NCI-H82 treated with DMSO at 0.1 percent for 48 hours (cell line): Measurements from ENCODE around the gene ST6GALNAC3.

Experiments
- DNase-seq: peaks from one replicate; lab custom pipeline; 2025; ENCODE audit not compliant: unreplicated experiment; lab: John Stamatoyannopoulos, UW

Gene ST6GALNAC3

DNA sequence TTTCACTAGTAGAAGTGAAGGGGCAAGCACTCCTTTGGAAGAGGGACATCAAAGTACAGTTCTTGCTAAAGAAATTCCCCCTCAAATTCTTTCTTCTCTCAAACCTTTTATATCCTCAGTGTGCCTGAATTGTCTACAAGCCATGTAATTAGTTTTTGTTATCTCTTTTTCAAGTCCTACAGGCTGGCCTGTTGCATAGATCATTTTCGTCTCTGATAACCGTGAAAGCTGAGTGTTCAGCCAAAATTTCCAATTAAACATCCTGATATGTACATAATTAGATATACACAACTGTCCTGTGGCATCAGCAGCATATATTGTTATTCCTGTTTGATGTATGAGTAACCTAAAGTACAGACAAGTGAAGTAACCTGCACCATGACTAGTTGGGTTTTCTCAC, 417.2 kb downstream of the ST6GALNAC3 start:
- no peak for DNase-seq

DNA sequence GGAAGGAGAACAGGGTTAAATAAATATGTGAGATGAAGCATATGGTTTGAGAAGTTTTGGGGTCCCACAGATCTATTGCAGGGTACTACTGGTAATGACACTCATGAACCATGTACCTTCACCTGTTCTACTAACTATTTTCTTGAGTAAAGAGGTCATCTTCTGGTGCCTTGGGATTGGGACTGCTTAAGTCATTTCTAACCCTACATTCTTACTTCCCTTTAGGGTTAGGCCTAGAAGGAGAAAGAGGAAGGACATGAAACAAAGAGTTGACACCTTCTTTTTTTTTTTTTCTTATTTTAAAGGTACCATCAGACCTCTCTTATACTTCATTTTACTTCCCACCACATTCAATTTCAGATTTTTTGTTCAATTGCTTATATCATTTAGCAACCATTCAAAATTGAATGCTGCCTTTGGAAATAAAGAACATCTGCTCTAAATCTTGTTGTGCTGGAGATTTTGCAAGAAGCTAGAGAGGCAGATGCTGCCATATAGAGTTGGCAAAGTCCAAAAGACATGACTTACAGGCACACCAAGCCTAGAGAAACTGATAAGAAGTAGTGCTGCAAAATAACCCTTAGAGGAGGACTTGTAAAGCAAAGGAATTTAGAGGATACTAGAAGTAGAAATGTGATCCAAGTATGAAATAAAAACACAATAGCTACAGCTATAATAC, 418.3 kb downstream of the ST6GALNAC3 start:
- DNase-seq, result no peak

DNA sequence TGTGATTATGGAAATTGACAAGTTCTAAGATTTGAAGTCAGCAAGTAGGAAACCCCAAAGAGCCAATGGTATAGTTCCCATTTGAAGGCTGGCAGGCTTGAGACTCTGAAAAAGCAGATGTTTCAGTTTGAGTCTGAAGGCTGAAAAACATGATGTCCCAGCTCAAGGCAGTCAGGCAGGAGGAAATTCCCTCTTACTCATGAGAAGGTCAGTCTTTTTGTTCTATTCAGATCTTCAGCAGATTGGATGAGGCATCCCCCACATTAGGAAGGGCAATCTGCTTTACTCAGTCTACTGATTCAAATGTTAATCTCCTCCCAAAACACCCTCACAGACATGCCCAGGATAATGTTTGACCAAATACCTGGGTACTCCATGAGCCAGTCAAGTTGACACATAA, 420.3 kb downstream of the ST6GALNAC3 start:
- peak; percentile 28 for DNase-seq

DNA sequence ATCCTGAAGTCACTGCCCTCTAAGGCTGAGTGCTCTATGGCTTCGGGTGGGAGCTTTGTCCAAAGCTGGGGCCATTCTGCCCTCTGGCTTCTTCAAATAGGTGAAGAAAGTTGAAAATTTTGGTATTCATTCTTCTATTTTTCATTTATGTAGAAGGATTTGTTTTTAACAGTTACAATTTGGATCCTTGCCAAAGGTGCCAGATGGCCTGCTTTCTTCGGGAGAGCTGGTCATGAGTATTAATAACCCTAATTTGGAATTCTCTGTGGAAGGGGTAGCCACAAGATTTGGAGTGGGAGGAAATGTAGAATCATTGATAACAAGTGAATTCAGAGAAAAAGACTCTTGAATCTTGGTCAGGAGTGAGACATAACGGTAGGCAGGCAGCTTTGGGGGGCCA, 422.3 kb downstream of the ST6GALNAC3 start:
- peak; percentile 75 for DNase-seq

DNA sequence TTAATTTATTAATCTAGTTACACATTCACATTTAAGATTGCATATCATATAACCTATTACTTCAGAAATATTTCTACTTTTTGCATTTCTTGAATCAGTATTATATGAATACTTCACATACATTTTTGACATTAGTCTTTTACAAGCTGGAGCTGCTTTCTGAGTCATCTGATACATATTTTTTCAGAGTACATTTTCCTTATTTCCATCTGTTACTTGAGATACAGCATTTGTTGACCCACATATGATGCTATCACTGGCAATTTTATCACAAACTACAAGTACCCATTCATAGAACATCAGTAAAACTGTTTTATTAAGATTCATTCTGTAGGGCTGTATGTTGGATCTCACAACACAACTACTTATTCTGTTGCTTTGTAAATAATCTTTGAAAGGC, 425.6 kb downstream of the ST6GALNAC3 start:
- DNase-seq, result no peak

DNA sequence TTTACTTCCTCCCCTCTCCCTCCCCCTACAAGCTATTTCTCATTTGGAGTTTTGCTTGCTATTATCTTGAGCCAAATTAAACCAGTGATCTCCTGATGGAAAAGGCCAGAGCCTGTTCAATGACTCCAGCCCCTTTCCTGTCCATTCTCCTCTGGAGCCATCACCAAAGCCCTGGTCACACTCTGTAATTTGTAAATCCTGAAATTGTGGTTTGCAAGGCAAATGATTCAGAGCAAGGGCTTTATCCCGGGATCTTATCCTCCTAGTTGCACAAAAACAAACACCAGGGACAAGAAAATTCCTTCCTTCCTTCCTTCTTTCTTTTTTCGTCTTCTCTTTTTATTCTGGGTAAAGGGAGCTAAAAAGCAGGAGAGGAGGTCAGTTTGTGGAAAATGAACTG, 426.6 kb downstream of the ST6GALNAC3 start:
- DNase-seq, result no peak

DNA sequence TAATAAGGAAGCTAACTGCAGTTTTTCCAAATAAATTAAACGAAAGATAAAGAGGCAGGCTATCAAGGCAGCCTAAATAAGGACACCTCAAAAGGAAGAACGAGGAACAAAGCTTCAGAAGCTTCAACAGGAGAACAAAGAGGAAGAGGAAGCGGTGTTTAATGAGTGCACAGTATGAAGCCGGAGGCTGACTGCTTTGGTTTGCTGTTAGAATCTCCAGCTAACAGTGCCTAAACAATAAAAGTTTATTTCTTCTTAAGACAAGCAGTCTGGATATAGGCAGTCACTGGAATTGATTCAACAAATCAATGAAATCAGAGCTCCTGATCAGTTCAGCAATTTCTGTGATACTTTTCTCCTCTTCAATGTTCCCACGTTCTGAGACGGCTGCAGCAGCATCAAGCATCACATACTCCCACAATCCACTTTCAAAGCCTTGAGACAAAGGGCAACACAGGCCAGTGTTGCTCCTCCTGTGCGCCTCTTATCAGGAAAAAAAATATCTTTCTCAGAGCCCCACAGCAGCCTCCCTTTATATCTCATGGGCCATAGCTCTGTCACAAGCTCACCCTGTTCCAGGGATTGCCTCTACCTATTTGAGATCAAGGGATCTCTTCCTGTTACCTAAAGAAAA, 427.2 kb downstream of the ST6GALNAC3 start:
- no peak for DNase-seq

DNA sequence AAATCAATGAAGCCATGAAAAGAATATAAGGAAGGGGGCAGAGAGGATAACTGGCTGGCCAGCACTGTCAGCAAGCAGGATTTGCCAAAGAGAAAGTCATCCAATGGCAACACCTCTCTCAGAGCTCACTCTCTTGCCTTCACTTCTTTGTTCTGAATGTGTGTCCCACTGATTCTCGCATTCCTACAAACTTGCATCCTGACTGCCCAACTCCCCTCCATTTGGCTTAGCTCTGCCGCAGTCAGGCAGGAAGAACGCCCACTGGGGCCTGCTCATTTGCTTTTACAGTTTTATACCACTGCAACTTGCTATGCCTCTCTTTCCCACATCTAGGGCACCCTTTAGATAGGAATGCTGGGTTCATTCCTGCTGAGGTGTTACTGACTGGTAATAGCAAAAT, 428.6 kb downstream of the ST6GALNAC3 start:
- DNase-seq, result no peak

DNA sequence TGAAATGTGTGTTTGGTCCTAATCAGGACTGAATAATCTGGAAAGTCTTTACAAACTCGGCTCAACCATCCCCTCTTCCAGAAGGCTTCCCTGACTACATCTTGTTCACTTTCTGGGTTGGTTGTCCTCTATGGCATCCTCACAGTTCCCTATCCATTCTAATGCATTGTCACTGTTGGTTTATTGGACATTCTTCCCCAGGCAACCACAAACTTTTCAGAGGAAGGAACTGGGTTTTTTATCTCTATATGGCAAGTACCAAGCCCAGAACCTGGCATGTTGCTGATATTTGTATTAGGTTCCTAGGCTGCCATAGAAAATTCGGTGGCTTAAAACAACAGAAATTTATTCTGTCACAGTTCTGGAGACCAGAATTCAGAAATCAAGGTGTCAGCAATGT, 429.2 kb downstream of the ST6GALNAC3 start:
- DNase-seq, result no peak

DNA sequence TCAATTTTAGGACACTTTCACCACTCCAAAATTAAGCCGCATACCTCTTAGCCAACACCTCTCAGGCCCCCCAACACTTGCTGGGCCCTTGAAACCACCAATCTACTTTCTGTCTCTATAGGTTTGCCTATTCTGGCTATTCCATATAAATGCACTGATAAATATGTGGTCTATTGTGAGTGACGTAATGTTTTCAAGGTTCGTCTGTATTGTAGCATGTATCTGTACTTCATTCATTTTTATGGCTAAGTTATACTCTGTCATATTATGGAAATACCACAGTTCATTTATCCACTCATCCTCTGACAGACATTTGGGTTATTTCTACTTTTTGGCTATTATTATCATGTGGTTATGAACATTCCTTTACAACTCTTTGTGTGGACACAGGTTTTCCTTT, 432.8 kb downstream of the ST6GALNAC3 start:
- no peak for DNase-seq

DNA sequence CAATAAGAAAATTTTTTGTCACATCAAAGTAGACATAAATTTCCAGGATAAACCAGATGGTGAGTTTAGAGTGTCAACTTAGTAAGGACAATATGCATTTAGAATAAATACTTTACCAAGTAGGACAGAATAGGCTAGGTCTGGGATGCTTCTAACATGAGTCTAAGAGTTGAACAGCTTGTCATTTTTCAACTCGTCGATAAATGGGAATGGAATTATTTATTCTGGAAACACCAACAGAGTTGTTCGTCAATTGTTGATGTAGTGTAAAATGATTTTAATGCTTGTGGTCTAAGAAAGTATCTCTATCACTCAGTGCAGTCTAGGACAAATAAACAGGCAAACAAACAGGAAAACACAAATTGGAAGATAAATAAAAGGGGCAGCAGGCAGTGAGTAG, 434.3 kb downstream of the ST6GALNAC3 start:
- no peak for DNase-seq

DNA sequence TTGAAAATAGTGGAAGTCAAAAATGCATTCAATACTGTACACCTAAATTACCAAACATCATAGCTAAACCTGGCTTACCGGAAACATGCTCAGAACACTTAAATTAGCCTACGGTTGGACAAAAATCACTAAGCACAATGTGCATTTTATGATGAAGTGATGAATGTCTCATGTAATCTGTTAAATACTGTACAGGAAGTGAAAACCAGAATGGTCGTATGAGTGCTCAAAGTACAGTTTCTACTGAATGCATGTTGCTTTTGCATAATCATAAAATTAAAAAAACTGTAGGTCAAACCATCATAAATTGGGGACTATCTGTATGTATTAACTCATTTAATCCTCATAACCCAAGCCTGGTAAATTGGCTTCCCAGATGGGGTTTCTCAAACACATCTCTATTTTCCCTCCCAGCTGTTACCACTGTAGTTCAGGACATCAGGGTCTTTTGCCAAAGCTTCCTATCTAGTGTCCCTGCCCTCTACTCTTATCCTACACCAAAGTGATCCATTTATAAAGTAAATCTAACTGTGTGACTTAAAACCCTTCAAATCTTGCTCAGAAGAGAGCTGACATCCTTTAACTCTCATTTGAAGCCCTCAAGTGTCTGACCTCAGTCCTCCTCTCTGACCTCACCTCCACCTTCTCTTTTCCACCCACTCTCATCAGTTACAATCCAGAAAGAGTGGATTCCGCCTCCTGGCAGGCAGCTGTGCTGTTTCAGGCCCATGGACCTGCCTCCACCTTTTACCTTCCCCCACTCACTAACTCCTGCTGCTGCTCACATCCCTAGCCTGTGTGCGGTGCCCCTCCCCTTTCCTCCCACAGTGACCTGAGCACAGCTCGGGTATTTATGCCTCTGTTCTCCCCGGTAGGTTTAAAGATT, 436.4 kb downstream of the ST6GALNAC3 start:
- DNase-seq, result peak; percentile 42

DNA sequence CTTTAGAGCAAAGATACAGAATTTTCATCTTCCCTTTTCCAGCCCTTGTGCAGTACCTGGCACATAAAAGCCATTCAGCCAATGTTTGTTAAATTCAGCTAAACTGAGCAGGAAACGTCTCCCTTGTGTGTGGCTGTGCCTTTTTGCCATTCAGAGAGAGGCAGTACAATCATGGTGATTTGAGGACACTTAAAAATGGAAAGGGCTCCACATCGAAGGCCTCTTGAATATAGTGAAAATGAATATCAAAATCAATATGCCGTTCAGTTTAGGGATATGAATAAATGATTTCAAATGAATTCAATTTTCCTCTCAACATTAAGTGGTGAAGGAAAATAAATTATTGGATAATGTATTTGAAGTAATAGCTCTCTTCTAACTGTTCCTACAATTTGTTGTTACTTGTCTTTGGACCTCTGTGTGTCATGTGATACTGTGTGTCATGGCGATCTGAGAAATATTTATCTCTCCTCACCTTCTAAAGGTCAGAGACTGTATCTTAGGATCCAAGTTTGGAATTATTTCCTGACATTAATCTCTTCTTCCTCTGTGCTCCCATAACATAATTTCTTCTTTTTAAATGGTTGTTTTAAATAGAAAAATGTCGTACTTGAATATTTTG, 437.1 kb downstream of the ST6GALNAC3 start:
- DNase-seq, result no peak

DNA sequence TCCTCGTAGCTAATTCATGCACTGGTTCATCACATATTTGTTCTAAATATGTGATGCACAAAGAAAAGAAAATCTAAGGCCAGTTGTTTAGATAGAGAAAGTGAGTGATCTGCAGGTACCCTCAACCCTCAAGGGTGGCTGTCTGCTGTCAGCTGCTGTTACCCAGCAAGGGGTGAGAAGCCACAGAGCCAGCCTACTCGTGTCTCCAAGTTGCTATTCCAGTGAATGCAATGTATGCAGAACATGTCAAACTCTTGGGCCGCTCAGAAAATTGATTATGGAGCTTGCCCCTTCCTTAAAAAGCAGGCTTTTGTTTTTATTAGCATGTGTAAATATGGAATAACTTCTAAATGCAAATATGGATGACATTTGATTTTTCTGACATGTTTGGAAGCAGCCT, 456.4 kb downstream of the ST6GALNAC3 start:
- DNase-seq, result no peak

DNA sequence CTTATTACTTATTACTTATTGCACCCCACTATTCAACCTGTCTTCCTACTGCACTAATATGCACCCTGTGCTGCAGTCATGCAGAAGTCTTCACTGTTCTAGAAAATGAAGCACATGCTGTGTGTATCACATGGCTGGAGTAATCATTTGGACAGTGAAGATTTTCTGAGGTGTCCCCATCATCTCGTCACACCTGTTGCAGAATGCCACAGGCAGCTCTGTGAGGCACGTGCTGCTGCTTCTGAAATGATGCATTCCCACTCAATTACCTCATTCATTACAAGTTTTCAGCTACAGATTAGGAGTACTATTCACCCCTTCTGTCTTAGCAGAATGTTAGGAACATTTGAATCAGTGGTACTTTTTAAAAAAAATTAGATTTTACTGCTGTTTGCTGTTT, 467.1 kb downstream of the ST6GALNAC3 start:
- DNase-seq, result no peak

DNA sequence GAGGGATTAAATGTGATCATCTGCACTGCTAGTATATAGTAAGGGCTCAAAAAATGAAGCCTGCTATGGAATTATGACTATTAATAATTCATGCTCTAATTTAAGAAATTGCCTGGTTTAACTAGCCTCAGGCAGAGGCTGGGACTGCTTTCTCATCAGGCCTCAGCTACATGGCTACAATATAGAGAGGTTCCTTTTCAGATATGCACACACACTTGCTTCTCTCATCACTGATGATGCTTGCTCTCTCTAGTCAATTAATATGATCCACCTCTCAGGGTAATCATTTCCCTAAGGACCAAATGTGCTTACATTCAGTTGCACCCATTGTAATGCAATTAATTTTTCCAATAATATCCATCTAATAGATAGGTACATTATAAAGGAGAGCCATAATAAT, 467.8 kb downstream of the ST6GALNAC3 start:
- no peak for DNase-seq

DNA sequence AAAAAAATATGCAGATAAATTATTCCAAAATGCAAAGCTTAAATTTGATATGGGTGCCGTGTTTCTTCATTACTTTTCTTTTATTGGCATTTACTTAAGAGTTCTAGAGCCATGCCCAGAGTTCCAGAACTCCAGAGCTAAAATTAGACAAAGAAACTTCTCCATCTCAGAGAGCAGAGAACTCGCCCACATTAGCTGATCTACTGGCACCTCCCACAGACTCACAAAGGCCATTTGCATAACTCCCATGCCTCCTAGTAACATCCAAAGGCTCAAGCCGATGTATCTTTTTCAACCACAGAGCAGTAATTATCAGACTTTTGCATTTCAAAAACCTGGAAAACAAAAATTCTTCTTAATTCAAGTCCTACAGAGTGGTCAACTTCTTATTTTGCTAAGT, 468.9 kb downstream of the ST6GALNAC3 start:
- DNase-seq, result no peak

DNA sequence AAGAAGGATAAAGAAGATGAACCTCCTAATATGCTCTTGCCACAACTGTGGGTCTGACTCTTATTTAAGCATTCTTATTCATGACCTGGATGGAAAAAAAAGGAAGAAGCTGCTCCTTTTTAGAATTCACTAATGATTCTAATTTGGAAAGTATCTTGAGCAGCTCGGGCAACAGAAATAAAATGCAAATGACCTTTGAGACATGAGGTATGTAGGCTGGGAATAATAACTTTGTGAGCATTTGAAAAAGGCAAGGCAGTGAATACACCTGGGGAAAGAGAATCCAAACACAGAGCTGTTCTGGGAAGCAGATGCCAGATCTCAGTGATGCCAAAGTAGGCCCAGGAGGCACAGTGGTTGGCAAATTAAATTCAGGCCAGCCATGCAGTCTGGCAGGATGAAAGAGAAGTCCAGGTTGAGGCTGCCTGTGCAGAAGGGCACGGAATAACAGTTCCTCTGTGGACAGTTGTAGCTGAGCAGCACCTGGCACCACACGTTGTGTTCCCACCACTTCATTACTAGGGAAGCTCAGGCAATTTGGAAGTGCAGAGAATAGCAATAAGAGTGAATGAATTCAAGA, 471.9 kb downstream of the ST6GALNAC3 start:
- DNase-seq, result no peak

DNA sequence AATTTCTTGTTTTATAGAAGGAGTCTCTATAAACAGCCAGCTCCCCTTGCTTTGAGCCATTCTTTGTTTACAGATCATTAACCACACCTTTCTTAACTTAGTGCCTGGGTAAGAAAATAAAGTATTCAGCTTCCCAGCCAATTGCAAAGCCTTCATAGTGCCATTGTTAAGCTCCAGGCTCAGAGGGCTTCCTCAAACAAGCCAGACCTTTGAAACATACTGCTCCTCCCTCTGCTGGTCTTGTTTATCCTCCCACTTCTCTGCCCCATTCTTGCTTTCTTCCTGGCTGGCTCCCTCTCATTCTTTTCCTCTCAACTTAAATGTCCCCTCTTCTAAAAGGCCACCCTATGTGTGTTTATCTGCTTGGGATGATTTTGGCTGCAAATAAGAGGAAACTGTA, 473.4 kb downstream of the ST6GALNAC3 start:
- DNase-seq, result no peak

DNA sequence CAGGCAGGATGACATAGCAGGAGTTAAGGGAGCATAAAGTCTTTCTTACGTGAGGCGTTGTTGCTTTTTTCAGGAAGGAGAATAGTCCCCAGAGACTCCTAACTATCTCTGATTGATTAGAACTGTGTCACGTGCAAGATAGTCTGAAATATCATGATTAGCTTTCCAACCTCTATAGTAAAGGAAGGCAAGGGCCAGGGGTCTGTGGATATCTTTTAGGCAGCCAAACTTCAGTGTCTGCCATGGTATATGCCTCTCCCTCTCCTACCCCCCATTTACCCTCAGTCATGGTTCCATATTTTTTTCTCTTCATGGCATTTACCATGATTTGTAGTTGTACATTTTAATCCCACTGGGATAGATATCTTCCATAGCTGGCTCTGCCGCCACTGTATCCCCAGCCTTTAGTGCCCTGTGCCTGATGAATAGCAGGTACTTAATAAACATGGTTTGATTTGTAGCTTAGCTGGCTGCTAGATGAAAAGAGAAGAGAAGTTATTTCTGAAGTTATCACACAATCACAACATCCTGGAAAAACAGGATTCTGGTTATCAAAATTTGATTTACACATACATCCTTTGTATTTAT, 474.1 kb downstream of the ST6GALNAC3 start:
- DNase-seq, result no peak

DNA sequence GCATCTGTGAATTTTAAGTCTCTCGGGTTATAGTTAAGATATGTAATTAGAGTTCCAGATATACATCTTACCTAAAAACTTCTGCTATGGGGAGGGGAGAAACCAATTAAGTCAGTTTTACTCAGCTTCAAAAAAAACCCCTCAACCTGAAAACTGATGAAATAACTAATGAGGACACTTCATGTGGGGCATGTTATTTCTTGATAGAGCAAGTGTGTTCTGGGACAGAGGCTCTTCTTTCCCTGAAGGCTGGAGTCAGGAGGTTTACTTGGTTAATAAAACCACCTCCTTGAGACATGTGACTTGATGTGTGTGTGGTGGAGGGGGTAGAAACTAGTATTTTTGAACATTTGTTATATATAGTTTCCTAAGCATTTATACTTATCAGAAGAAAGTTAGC, 479.7 kb downstream of the ST6GALNAC3 start:
- DNase-seq, result no peak
